Measurements from ENCODE around the gene DIAPH3. TPM values are rescaled to one million over a fixed set of nuclear protein-coding genes. Genes with fewer than 3 reads are reported as not detected.
"Not testable (repeated sequence)": the region's sequence is repeated elsewhere in the genome, so short reads cannot be mapped to it uniquely, and the experiment has no call there.

DIAPH3 gene
- total and polyA plus RNA-seq, 10 donors, result 0.07 to 4.1 (median 1.4) TPM

DNA sequence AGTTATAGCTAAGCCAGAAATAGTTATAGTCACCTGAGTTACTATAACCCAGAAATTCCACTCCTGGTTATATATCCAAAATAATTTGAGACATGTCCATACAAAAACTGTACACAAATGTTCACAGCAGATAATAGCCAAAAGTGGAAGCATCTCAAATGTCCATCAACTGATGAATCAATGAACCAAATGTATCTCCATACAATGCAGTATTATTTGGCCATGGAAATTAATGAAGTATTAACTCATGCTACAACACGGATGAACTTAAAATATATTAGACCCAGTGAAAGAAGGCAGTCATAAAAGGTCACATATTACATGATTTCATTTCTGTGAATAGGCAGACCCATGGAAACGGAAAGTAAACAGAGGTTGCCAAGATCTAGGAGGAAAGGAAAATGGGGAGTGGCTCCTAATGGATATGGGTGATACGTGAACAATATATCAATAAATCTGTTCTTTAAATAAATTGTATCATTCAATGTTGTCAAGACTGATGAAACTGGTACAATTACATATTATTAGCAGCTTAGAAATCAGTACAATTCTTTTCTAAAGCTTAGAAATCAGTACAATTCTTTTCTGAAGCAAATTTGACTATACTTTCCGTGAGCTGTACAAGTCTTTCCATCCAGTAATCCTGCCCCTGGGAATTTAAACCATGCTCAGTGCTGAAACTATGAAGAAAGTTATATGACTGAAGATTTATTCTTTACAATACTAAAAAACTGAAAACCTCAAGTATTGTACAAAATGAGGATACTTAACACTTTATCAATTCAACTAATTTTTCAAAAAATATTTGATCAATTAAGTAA lies 47.0 kb upstream of the DIAPH3 start:
- Histone ChIP-seq H3K27ac (no peak overlapping the region), H3K9me3 (no peaks in the 10 kb centered on the region), H3K4me3 (no peak overlapping the region), H3K27me3 (replicated peaks in 1 of 7) (peaks cover 0 to 7% (median 0%) of the 10 kb centered on the region in 7 donors), H3K36me3 (no peaks in the 10 kb centered on the region), H3K4me1 (no peaks in the 10 kb centered on the region)
- DNase-seq, result no peak
- TF ChIP-seq, protein P1, sequence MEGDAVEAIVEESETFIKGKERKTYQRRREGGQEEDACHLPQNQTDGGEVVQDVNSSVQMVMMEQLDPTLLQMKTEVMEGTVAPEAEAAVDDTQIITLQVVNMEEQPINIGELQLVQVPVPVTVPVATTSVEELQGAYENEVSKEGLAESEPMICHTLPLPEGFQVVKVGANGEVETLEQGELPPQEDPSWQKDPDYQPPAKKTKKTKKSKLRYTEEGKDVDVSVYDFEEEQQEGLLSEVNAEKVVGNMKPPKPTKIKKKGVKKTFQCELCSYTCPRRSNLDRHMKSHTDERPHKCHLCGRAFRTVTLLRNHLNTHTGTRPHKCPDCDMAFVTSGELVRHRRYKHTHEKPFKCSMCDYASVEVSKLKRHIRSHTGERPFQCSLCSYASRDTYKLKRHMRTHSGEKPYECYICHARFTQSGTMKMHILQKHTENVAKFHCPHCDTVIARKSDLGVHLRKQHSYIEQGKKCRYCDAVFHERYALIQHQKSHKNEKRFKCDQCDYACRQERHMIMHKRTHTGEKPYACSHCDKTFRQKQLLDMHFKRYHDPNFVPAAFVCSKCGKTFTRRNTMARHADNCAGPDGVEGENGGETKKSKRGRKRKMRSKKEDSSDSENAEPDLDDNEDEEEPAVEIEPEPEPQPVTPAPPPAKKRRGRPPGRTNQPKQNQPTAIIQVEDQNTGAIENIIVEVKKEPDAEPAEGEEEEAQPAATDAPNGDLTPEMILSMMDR (IDR thresholded peaks at IDR 0.05 in 8 of 11, conservative IDR thresholded peaks at IDR 0.05 in 3 of 11), result no peak
- TF ChIP-seq POLR2A (IDR thresholded peaks at IDR 0.05) (no peak), POLR2AphosphoS5 (IDR thresholded peaks at IDR 0.05) (no peak)
- WGBS, 5 donors, result 75 to 85% (median 79%) methylated on average over 4 of the region's 4 CpGs
- intact Hi-C loops (cut with DNase I; ENCODE audit: low total_unique reads), result no loop called here

DNA sequence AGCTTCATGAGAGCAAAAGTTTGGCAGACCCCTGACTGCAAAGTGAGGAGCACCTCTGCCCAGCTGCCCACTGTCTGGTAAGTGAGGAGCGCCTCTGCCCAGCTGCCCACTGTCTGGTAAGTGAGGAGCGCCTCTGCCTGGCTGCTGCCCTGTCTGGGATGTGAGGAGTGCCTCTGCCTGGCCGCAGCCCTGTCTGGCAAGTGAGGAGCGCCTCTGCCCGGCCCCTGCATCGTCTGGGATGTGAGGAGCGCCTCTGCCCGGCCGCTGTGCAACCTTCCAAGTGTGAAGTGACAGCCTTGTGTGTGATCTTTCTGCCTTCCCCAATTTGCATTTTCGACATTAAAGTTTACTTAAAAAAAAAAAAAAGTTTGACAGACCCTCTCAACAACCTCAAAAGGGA lies 41.8 kb upstream of the DIAPH3 start:
- H3K4me3 ChIP-seq; H3K9me3 ChIP-seq; DNase-seq; H3K36me3 ChIP-seq; H3K4me1 ChIP-seq; H3K27me3 ChIP-seq (replicated peaks in 1 of 7); H3K27ac ChIP-seq; intact Hi-C loops (cut with DNase I; ENCODE audit: low total_unique reads): not testable (repeated sequence)
- WGBS, 5 donors, result 74 to 89% (median 80%) methylated on average over 10 of the region's 10 CpGs

DNA sequence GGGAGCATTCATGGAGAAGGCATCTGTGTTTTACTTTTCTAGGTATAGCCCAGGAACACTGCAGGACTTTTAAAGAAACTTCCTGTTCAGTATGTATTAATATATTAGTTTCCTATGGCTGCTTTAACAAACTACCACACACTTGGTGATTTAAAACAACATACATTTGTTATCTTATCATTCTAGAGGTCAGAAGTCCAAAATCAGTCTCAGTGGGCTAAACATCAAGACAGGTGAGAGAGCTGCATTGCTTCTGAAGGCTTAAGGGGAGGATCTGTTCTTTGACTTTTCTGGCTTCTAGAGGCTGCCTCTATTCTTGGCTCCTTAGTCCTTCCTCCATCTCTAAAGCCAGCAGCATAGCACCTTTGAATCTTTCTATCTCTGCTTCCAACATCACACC lies 37.6 kb upstream of the DIAPH3 start:
- no peak overlapping the region for H3K27ac ChIP-seq
- no peaks in the 10 kb centered on the region for H3K4me1 ChIP-seq
- intact Hi-C loops (cut with DNase I; ENCODE audit: low total_unique reads), result no loop called here
- H3K9me3 ChIP-seq, result no peaks in the 10 kb centered on the region
- DNase-seq, result no peak
- H3K27me3 ChIP-seq (replicated peaks in 1 of 7), result no peaks in the 10 kb centered on the region
- TF ChIP-seq POLR2A (IDR thresholded peaks at IDR 0.05) (no peak), POLR2AphosphoS5 (IDR thresholded peaks at IDR 0.05) (no peak)
- TF ChIP-seq, protein P1 (IDR thresholded peaks at IDR 0.05 in 8 of 11, conservative IDR thresholded peaks at IDR 0.05 in 3 of 11), result no peak
- H3K4me3 ChIP-seq, result no peak overlapping the region
- no peaks in the 10 kb centered on the region for H3K36me3 ChIP-seq

- H3K9me3 ChIP-seq; intact Hi-C loops (cut with DNase I; ENCODE audit: low total_unique reads); DNase-seq; H3K36me3 ChIP-seq; H3K27me3 ChIP-seq (replicated peaks in 1 of 7); H3K27ac ChIP-seq; H3K4me3 ChIP-seq; H3K4me1 ChIP-seq: not testable (repeated sequence)
- 69 to 96% (median 90%) methylated on average over 2 of the region's 2 CpGs for WGBS, 5 donors
Observed at GRCh38 chr13:60195893-60196292, 32.2 kb upstream of the DIAPH3 start.

DNA sequence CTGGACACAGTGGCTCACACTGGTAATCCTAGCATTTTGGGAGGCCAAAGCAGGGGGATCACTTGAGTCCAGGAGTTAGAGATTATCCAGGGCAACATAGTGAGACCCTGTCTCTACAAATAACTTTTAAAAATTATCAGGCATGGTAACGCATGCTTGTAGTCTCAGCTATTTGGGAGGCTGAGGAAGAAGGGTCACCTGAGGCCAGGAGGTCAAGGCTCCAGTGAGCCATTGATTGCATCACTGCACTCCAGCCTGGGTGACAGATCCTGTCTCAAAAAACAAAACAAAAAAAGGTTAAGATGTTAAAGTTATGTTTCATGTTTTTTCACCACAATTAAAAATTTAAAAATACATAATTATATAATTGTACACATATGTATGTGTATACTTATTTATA lies 19.2 kb upstream of the DIAPH3 start:
- intact Hi-C loops (cut with DNase I; ENCODE audit: low total_unique reads), result no loop called here
- H3K27me3 ChIP-seq (replicated peaks in 1 of 7), result peaks cover 0 to 6% (median 0%) of the 10 kb centered on the region in 7 donors
- H3K4me3 ChIP-seq, result no peak overlapping the region
- no peak overlapping the region for H3K27ac ChIP-seq
- no peaks in the 10 kb centered on the region for H3K36me3 ChIP-seq
- H3K9me3 ChIP-seq, result no peaks in the 10 kb centered on the region
- no peak for TF ChIP-seq POLR2A (IDR thresholded peaks at IDR 0.05)
- TF ChIP-seq, protein P1 (IDR thresholded peaks at IDR 0.05 in 8 of 11, conservative IDR thresholded peaks at IDR 0.05 in 3 of 11), result no peak
- H3K4me1 ChIP-seq, result no peaks in the 10 kb centered on the region
- WGBS, 5 donors, result 64 to 97% (median 78%) methylated on average over 1 of the region's 1 CpG
- no peak for DNase-seq

All from spleen (tissue), 11 donors.